BJ (cell line): Measurements from ENCODE around the gene PTCH2. TPM values are rescaled to one million over a fixed set of nuclear protein-coding genes. Genes with fewer than 3 reads are reported as not detected.
"Not testable (repeated sequence)": the region's sequence is repeated elsewhere in the genome, so short reads cannot be mapped to it uniquely, and the experiment has no call there.

ENCODE experiments used
- CTCF ChIA-PET: fragments of 350-600 bp; formaldehyde crosslinking; extraction: SDS; loops from one replicate; lab custom pipeline; 2021; ENCODE audit warnings: antibody characterized with exemption, inconsistent platforms; lab: Yijun Ruan, JAX
- POLR2A ChIA-PET: fragments of 300-600 bp; sonication (Branson Sonifier 250); formaldehyde crosslinking; extraction: SDS; loops from one replicate; lab custom pipeline; 2021; ENCODE audit warnings: antibody characterized with exemption; lab: Charles Lee
- DNase-seq: peaks from one replicate; pipeline ENCODE4 v3.0.0-alpha.2; 2011; ENCODE audit warnings: low read depth
- H3K27me3 ChIP-seq: 2 replicates; pipeline ENCODE4 v1.6.0; 2011; ENCODE audit warnings: low read length; ENCODE audit not compliant: control insufficient read depth, insufficient read depth
- H3K36me3 ChIP-seq: 2 replicates; pipeline ENCODE4 v1.5.1; 2011; ENCODE audit warnings: low read length; ENCODE audit not compliant: control insufficient read depth, insufficient read depth
- H3K4me3 ChIP-seq: 2 replicates; pipeline ENCODE4 v1.5.1; 2011; ENCODE audit warnings: low read depth, mild to moderate bottlenecking, control low read depth, low read length
- CTCF ChIP-seq: IDR thresholded peaks from 2 replicates; pipeline ENCODE4 v1.5.1; 2011; ENCODE audit warnings: low read depth, mild to moderate bottlenecking, control low read depth, inconsistent platforms, low read length, moderate library complexity; ENCODE audit not compliant: insufficient read depth
- polyA plus RNA-seq: library from polyadenylated mRNA; depleted of rRNA; stranded (reverse); fragments of >200 nt; gene quantifications from 2 replicates; pipeline ENCODE4 v1.2.3, GENCODE V29; 2011

The PTCH2 gene
- polyA plus RNA-seq, 1 experiment, result 0.17 TPM

- H3K36me3 ChIP-seq, result peaks cover 11% of the 10 kb centered on the region
- no peak for DNase-seq
- peak overlapping the region; percentile 6 for H3K4me3 ChIP-seq
- CTCF ChIA-PET, result interaction anchor here (1.3 to 3.3 kb wide), 3 partner anchors 12 to 23 kb away, joined by 4 to 14 read pairs (median 5); partner anchors contain the start of gene PLK3
- POLR2A ChIA-PET, result no interaction called here
- no peak for TF ChIP-seq CTCF
- H3K27me3 ChIP-seq, result no peaks in the 10 kb centered on the region
These were observed 30.1 kb downstream of the PTCH2 start for GRCh38 chr1:44812822-44813543.

GRCh38 chr1:44811234-44811633, 31.8 kb downstream of the PTCH2 start:
- Histone ChIP-seq H3K27me3 (no peaks in the 10 kb centered on the region), H3K4me3 (no peak overlapping the region), H3K36me3 (peaks cover 17% of the 10 kb centered on the region)
- ChIA-PET CTCF (interaction anchor here (1.2 to 3.3 kb wide), 2 partner anchors 8 to 10 kb away, joined by 5 to 14 read pairs; partner anchors contain the start of gene PLK3), POLR2A (interaction anchor here (0.6 kb wide), 1 partner anchor 497 kb away, joined by 4 read pairs; no protein-coding TSS in a partner anchor)
- no peak for DNase-seq
- TF ChIP-seq CTCF, result no peak

GRCh38 chr1:44810762-44811105, 32.3 kb downstream of the PTCH2 start:
- POLR2A ChIA-PET, result interaction anchor here (0.6 kb wide), 1 partner anchor 496 kb away, joined by 4 read pairs; no protein-coding TSS in a partner anchor
- peaks cover 15% of the 10 kb centered on the region for H3K36me3 ChIP-seq
- H3K27me3 ChIP-seq, DNase-seq, H3K4me3 ChIP-seq: not testable (repeated sequence)
- CTCF ChIA-PET, result interaction anchor here (1.2 to 3.3 kb wide), 2 partner anchors 8 to 10 kb away, joined by 5 to 14 read pairs; partner anchors contain the start of gene PLK3

- ChIA-PET POLR2A (interaction anchor here (1.3 to 3.2 kb wide), 2 partner anchors 9 to 10 kb away, joined by 3 to 9 read pairs; no protein-coding TSS in a partner anchor), CTCF (interaction anchor here (0.6 to 2.5 kb wide), 5 partner anchors 8 to 762 kb away, joined by 3 to 17 read pairs (median 5); partner anchors contain the start of gene PLK3)
- DNase-seq, result no peak
- TF ChIP-seq CTCF, result no peak
- Histone ChIP-seq H3K36me3 (peaks cover 19% of the 10 kb centered on the region), H3K27me3 (no peaks in the 10 kb centered on the region), H3K4me3 (peak overlapping the region; percentile 59)
These were observed 32.8 kb downstream of the PTCH2 start for GRCh38 chr1:44810101-44810761.

- no peaks in the 10 kb centered on the region for H3K27me3 ChIP-seq
- POLR2A ChIA-PET, result interaction anchor here (0.7 to 3.2 kb wide), 3 partner anchors 9 to 78 kb away, joined by 3 to 9 read pairs (median 3); no protein-coding TSS in a partner anchor
- CTCF ChIA-PET, result interaction anchor here (0.7 to 2.9 kb wide), 12 partner anchors 9 to 313 kb away, joined by 3 to 17 read pairs (median 5); partner anchors contain the start of genes BEST4, HECTD3, PLK3 and TMEM53
- H3K4me3 ChIP-seq, result peak overlapping the region; percentile 59
- no peak for DNase-seq
- peak; percentile 33 for TF ChIP-seq CTCF
- H3K36me3 ChIP-seq, result peaks cover 20% of the 10 kb centered on the region
These were observed 33.8 kb downstream of the PTCH2 start for GRCh38 chr1:44808938-44809917.
